ENCODE results near the gene GMPR2.

Gene GMPR2

DNA sequence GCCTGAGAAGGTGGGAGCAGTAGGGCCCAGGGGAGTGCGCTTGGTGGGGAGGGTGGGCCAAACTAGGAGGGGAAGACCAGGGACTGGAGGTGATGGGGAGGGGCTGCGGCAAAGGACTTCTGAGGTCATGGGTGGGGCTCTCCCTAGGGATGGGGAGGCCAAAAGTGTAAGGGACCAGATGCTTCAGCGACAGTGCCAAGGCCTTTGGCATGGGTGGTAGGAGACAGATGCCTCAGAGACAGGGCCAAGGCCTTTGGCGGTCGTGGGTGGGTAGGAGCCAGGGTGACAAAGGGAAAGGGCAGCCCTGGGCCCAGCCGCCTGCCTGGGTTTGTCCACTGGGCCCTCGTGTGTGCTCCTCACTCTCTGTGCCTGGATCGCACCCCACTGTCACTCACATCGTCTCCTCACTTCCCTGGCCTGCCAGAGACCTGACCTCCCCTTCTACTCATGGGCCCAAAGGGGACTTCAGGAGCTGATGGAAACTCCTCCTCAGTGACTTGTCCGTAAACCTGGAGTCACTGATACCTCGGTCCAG lies 51.8 kb downstream of the GMPR2 start:
- no peaks in the 10 kb centered on the region for H3K9me3 Mint-ChIP-seq
- TF ChIP-seq, protein P1, sequence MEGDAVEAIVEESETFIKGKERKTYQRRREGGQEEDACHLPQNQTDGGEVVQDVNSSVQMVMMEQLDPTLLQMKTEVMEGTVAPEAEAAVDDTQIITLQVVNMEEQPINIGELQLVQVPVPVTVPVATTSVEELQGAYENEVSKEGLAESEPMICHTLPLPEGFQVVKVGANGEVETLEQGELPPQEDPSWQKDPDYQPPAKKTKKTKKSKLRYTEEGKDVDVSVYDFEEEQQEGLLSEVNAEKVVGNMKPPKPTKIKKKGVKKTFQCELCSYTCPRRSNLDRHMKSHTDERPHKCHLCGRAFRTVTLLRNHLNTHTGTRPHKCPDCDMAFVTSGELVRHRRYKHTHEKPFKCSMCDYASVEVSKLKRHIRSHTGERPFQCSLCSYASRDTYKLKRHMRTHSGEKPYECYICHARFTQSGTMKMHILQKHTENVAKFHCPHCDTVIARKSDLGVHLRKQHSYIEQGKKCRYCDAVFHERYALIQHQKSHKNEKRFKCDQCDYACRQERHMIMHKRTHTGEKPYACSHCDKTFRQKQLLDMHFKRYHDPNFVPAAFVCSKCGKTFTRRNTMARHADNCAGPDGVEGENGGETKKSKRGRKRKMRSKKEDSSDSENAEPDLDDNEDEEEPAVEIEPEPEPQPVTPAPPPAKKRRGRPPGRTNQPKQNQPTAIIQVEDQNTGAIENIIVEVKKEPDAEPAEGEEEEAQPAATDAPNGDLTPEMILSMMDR (IDR thresholded peaks at IDR 0.05; ENCODE audit: unreplicated experiment in 3 of 3), result no peak
- H3K4me3 Mint-ChIP-seq, result no peak overlapping the region
- H3K36me3 Mint-ChIP-seq (ENCODE audit: low read depth), result no peaks in the 10 kb centered on the region
- H3K27me3 Mint-ChIP-seq (ENCODE audit: low read depth), result no peaks in the 10 kb centered on the region
- no peak overlapping the region for H3K27ac Mint-ChIP-seq
- no peaks in the 10 kb centered on the region for H3K4me1 Mint-ChIP-seq

DNA sequence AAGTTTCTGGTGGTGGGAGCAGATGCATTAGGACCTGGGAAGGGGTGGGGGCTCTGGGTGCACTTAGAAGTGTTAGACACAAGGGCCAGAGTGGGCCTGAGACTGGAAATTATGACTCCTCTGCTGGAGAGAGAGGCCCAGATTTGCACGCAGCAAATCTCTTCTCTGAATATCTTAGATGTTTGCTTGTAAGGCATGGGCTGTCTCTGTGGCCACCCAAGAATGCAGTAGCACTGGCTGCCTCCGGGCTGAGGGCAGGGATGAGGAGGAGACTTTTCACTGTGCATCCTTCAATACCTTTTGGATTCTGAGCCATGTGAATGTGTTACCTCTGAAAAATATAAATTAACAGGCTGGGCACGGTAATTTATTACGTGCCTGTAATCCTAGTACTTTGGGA lies 52.6 kb downstream of the GMPR2 start:
- TF ChIP-seq, protein P1 (IDR thresholded peaks at IDR 0.05; ENCODE audit: unreplicated experiment in 3 of 3), result no peak
- H3K9me3 Mint-ChIP-seq, result no peaks in the 10 kb centered on the region

DNA sequence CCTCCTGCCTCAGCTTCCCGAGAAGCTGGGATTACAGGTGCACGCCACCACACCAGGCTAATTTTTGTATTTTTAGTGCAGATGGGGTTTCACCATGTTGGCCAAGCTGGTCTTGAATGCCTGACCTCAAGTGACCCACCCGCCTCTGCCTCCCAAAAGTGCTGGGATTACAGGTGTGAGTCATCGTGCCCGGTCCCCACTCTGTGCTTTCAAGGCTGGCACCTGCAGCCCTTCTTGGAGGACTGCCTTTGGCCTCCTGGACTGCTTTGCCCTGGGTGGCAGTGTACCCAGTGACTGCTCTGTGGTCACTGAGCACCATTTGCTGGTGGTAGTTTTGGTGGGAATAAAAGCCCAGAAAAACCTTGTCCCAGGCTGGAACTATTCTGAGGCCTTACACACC lies 54.3 kb downstream of the GMPR2 start:
- Mint-ChIP-seq H3K36me3 (ENCODE audit: low read depth) (peaks cover 9% of the 10 kb centered on the region), H3K4me1 (no peaks in the 10 kb centered on the region), H3K27me3 (ENCODE audit: low read depth) (no peaks in the 10 kb centered on the region), H3K4me3 (no peak overlapping the region), H3K9me3 (no peaks in the 10 kb centered on the region), H3K27ac (no peak overlapping the region)
- TF ChIP-seq, protein P1 (IDR thresholded peaks at IDR 0.05; ENCODE audit: unreplicated experiment in 3 of 3), result no peak

More for the DNA sequence above, 52.6 kb downstream of the GMPR2 start:
- Mint-ChIP-seq H3K4me3 (no peak overlapping the region), H3K36me3 (ENCODE audit: low read depth) (peaks cover 1% of the 10 kb centered on the region), H3K27me3 (ENCODE audit: low read depth) (no peaks in the 10 kb centered on the region), H3K4me1 (no peaks in the 10 kb centered on the region), H3K27ac (no peak overlapping the region)

All from nephron (organoid).